HG03354 (cell line): Measurements from ENCODE around the gene SAMMSON.

Experiments
- ATAC-seq: cut with Tn5 transposase; IDR thresholded peaks from one replicate; pipeline ENCODE4 v1.9.1; 2021; ENCODE audit warnings: mild to moderate bottlenecking; ENCODE audit not compliant: unreplicated experiment, poor library complexity, severe bottlenecking

Gene SAMMSON

GRCh38 chr3:70006089-70006488 lies 6.6 kb downstream of the SAMMSON start:
- ATAC-seq: no peak

GRCh38 chr3:70010346-70010745 lies 10.8 kb downstream of the SAMMSON start:
- no peak for ATAC-seq

GRCh38 chr3:70011582-70011981 lies 12.0 kb downstream of the SAMMSON start:
- no peak for ATAC-seq

GRCh38 chr3:70020906-70021660 lies 21.6 kb downstream of the SAMMSON start:
- no peak for ATAC-seq

GRCh38 chr3:70028361-70028760 lies 28.8 kb downstream of the SAMMSON start:
- no peak for ATAC-seq

GRCh38 chr3:70038693-70039092 lies 39.2 kb downstream of the SAMMSON start:
- no peak for ATAC-seq

- no peak for ATAC-seq
Measured at GRCh38 chr3:70040386-70040785, 40.9 kb downstream of the SAMMSON start.

- ATAC-seq: no peak
Measured at GRCh38 chr3:70042641-70043040, 43.1 kb downstream of the SAMMSON start.

- no peak for ATAC-seq
Measured at GRCh38 chr3:70049761-70050160, 50.2 kb downstream of the SAMMSON start.

GRCh38 chr3:70053293-70053692 lies 53.8 kb downstream of the SAMMSON start:
- ATAC-seq: no peak

- ATAC-seq: no peak
Measured at GRCh38 chr3:70056081-70056480, 56.5 kb downstream of the SAMMSON start.

- no peak for ATAC-seq
Measured at GRCh38 chr3:70057426-70057825, 57.9 kb downstream of the SAMMSON start.

- ATAC-seq: no peak
Measured at GRCh38 chr3:70061096-70061495, 61.6 kb downstream of the SAMMSON start.

- peak; percentile 52 for ATAC-seq
Measured at GRCh38 chr3:70064194-70064779, 64.8 kb downstream of the SAMMSON start.

GRCh38 chr3:70065696-70066253 lies 66.2 kb downstream of the SAMMSON start:
- no peak for ATAC-seq

- no peak for ATAC-seq
Measured at GRCh38 chr3:70067860-70068521, 68.5 kb downstream of the SAMMSON start.

GRCh38 chr3:70069557-70069956 lies 70.0 kb downstream of the SAMMSON start:
- ATAC-seq: no peak

- no peak for ATAC-seq
Measured at GRCh38 chr3:70071138-70071537, 71.6 kb downstream of the SAMMSON start.

GRCh38 chr3:70072180-70072579 lies 72.6 kb downstream of the SAMMSON start:
- ATAC-seq: no peak

- no peak for ATAC-seq
Measured at GRCh38 chr3:70072754-70073153, 73.2 kb downstream of the SAMMSON start.

GRCh38 chr3:70075101-70075500 lies 75.6 kb downstream of the SAMMSON start:
- ATAC-seq: no peak
